PC-9 (cell line): Measurements from ENCODE around the gene INVS.

Experiments
- EZH2 ChIP-seq: fragments of 200-600 bp; sonication (generic); IDR thresholded peaks from 2 replicates; pipeline ENCODE4 v1.8.0; 2017; ENCODE audit warnings: antibody characterized with exemption, low read depth
- TF ChIP-seq, protein P1 (sequence below): fragments of 200-600 bp; sonication (generic); conservative IDR thresholded peaks from 2 replicates; pipeline ENCODE4 v1.6.1; 2017; ENCODE audit warnings: mixed run types, antibody characterized with exemption, mild to moderate bottlenecking, moderate library complexity

DNA sequence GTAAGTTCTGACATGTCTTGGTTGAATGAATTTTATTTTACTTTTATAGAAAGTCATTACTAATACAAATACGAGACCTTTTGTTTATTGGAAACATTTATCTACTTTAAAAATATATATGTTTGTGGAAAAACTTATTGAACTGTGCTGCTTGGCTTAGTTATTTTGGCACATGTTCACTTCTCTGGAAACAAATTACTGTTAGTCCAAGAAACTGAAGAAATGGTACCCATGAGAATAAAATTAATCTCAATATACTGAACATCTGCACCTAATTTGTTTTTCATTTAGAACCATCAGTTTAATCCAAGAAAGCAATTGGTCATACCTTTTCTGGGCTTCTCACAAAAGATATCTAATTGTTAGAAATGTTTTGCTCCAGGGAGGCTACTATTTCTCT lies 32.2 kb downstream of the INVS start:
- TF ChIP-seq, protein P1, sequence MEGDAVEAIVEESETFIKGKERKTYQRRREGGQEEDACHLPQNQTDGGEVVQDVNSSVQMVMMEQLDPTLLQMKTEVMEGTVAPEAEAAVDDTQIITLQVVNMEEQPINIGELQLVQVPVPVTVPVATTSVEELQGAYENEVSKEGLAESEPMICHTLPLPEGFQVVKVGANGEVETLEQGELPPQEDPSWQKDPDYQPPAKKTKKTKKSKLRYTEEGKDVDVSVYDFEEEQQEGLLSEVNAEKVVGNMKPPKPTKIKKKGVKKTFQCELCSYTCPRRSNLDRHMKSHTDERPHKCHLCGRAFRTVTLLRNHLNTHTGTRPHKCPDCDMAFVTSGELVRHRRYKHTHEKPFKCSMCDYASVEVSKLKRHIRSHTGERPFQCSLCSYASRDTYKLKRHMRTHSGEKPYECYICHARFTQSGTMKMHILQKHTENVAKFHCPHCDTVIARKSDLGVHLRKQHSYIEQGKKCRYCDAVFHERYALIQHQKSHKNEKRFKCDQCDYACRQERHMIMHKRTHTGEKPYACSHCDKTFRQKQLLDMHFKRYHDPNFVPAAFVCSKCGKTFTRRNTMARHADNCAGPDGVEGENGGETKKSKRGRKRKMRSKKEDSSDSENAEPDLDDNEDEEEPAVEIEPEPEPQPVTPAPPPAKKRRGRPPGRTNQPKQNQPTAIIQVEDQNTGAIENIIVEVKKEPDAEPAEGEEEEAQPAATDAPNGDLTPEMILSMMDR: no peak
- TF ChIP-seq EZH2: no peak
